GM18858 (cell line): ENCODE results near the gene IFFO2.

Source experiments
- ATAC-seq: cut with Tn5 transposase; IDR thresholded peaks from one replicate; pipeline ENCODE4 v1.9.1; 2021; ENCODE audit not compliant: unreplicated experiment

The IFFO2 gene

GRCh38 chr1:18920931-18921330, 35.5 kb downstream of the IFFO2 start:
- ATAC-seq, result no peak

GRCh38 chr1:18919956-18920355, 36.5 kb downstream of the IFFO2 start:
- ATAC-seq, result no peak

GRCh38 chr1:18919197-18919905, 37.1 kb downstream of the IFFO2 start:
- no peak for ATAC-seq

GRCh38 chr1:18918417-18918816, 38.1 kb downstream of the IFFO2 start:
- no peak for ATAC-seq

GRCh38 chr1:18917071-18917799, 39.2 kb downstream of the IFFO2 start:
- no peak for ATAC-seq

- no peak for ATAC-seq
Observed at GRCh38 chr1:18915341-18915740, 41.1 kb downstream of the IFFO2 start.

GRCh38 chr1:18913065-18913835, 43.2 kb downstream of the IFFO2 start:
- ATAC-seq, result no peak

- ATAC-seq, result no peak
Observed at GRCh38 chr1:18912550-18912949, 43.9 kb downstream of the IFFO2 start.

GRCh38 chr1:18908911-18909771, 47.3 kb downstream of the IFFO2 start:
- ATAC-seq, result no peak

- no peak for ATAC-seq
Observed at GRCh38 chr1:18907917-18908845, 48.3 kb downstream of the IFFO2 start.

GRCh38 chr1:18907021-18907916, 49.2 kb downstream of the IFFO2 start:
- ATAC-seq, result no peak

GRCh38 chr1:18903291-18903756, 53.2 kb downstream of the IFFO2 start:
- ATAC-seq, result no peak

GRCh38 chr1:18902523-18903290, 53.8 kb downstream of the IFFO2 start, which contains the start of gene ALDH4A1:
ALDH4A1 (minus strand) TSS chr1:18902555; CDS start chr1:18902523, 32 bp downstream.
- ATAC-seq, result peak; percentile 89

- no peak for ATAC-seq
Observed at GRCh38 chr1:18901952-18902522, 54.4 kb downstream of the IFFO2 start.

- ATAC-seq, result no peak
Observed at GRCh38 chr1:18901147-18901951, 55.1 kb downstream of the IFFO2 start.

GRCh38 chr1:18900303-18900841, 56.1 kb downstream of the IFFO2 start:
- ATAC-seq, result no peak
